HG03175 (cell line): ENCODE data around the gene FOXL3.
"Not testable (repeated sequence)": the region's sequence is repeated elsewhere in the genome, so short reads cannot be mapped to it uniquely, and the experiment has no call there.

Source experiments
- ATAC-seq: cut with Tn5 transposase; IDR thresholded peaks from one replicate; pipeline ENCODE4 v1.9.1; 2021; ENCODE audit warnings: mild to moderate bottlenecking, moderate library complexity; ENCODE audit not compliant: unreplicated experiment

FOXL3 gene

GRCh38 chr7:286266-286665 is 3.7 kb upstream of the FOXL3 start:
- no peak for ATAC-seq

- ATAC-seq, result no peak
These were observed 1.3 kb upstream of the FOXL3 start for GRCh38 chr7:288671-289101.

- ATAC-seq, result no peak
These were observed 688 bp upstream of the FOXL3 start for GRCh38 chr7:289209-289755.

GRCh38 chr7:290554-291372 is 793 bp downstream of the FOXL3 start:
- no peak for ATAC-seq

GRCh38 chr7:291373-292092 is 1.6 kb downstream of the FOXL3 start:
- ATAC-seq, result no peak

- ATAC-seq, result no peak
These were observed 2.3 kb downstream of the FOXL3 start for GRCh38 chr7:292226-292625.

- no peak for ATAC-seq
These were observed 2.9 kb downstream of the FOXL3 start for GRCh38 chr7:292826-293225.

- no peak for ATAC-seq
These were observed 3.9 kb downstream of the FOXL3 start for GRCh38 chr7:293681-294439.

GRCh38 chr7:294440-295154 is 4.6 kb downstream of the FOXL3 start:
- ATAC-seq, result no peak

- no peak for ATAC-seq
These were observed 5.5 kb downstream of the FOXL3 start for GRCh38 chr7:295155-296154.

GRCh38 chr7:296373-296945 is 6.5 kb downstream of the FOXL3 start:
- ATAC-seq, result no peak

GRCh38 chr7:297141-297540 is 7.2 kb downstream of the FOXL3 start:
- ATAC-seq, result not testable (repeated sequence)

GRCh38 chr7:297611-298374 is 7.8 kb downstream of the FOXL3 start:
- no peak for ATAC-seq

- no peak for ATAC-seq
These were observed 8.4 kb downstream of the FOXL3 start for GRCh38 chr7:298375-298702.

GRCh38 chr7:298743-299142 is 8.8 kb downstream of the FOXL3 start:
- no peak for ATAC-seq

GRCh38 chr7:299169-299568 is 9.2 kb downstream of the FOXL3 start:
- ATAC-seq, result no peak

GRCh38 chr7:299628-300027 is 9.7 kb downstream of the FOXL3 start:
- ATAC-seq, result no peak

GRCh38 chr7:300048-300447 is 10.1 kb downstream of the FOXL3 start:
- ATAC-seq, result no peak
